Subcutaneous adipose tissue (tissue), 4 donors: Measurements from ENCODE around the gene MDM1. TPM values are rescaled to one million over a fixed set of nuclear protein-coding genes. Genes with fewer than 3 reads are reported as not detected.

Source experiments
- CTCF ChIP-seq: fragments of 450-650 bp; IDR thresholded peaks from one replicate; pipeline ENCODE4 v1.5.1; 2016; ENCODE audit warnings: low read depth, mild to moderate bottlenecking, control low read depth, antibody characterized with exemption, moderate library complexity
- total RNA-seq, 4 donors: library from RNA; depleted of rRNA; stranded (reverse); fragments of >200 nt; gene quantifications; one replicate each; pipeline ENCODE4 v1.1.0, GENCODE V29; 2016

Gene MDM1
- total RNA-seq, 4 donors from 2014 or later = 8.3 to 18.8 (median 13.9) TPM

DNA sequence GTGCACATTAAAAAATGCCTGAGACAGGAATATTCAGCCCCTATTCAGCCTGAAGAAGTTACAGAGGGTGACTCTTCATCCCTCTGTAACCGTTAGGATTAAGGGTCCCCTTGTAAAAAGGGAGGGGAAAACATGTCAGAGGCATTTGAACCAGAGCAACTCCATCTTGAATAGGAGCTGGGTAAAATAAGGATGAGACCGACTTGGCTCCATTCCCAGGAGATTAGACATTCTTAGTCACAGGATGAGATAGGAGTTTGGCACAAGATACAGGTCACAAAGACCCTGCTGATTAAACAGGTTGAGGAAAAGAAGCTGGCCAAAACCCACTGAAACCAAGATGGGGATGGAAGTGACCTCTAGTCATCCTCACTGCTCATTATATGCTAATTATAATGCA is 19.9 kb upstream of the MDM1 start:
- TF ChIP-seq CTCF = no peak

GRCh38 chr12:68350753-68351152 is 18.6 kb upstream of the MDM1 start:
- TF ChIP-seq CTCF = no peak

- TF ChIP-seq CTCF = no peak
Observed at GRCh38 chr12:68349921-68350606, 17.9 kb upstream of the MDM1 start.

GRCh38 chr12:68349220-68349621 is 17.1 kb upstream of the MDM1 start:
- TF ChIP-seq CTCF = no peak

GRCh38 chr12:68348419-68348818 is 16.3 kb upstream of the MDM1 start:
- no peak for TF ChIP-seq CTCF

- TF ChIP-seq CTCF = no peak
Observed at GRCh38 chr12:68345763-68346162, 13.6 kb upstream of the MDM1 start.

DNA sequence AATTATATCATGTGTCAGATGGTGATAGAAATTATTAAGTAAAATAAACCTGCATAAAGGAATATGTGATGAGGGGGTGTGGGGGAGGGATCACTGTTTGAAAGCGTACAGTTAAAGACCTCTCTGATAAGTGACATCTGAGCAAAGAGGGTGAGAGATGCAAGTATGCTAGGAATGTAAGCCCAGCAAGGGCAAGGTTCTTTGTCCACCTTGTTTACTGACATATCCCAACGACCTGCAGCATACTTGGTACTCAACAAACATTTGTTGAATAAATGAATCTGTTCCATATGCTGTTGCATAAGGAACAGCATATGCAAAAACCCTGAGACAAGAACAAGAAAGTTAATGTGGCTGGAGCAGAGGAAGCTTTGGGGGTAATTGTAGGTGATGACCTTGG is 12.0 kb upstream of the MDM1 start:
- no peak for TF ChIP-seq CTCF
